Endothelial cell of umbilical vein (primary cell): ENCODE results near the gene GADD45A.

ENCODE experiments used
- FOS ChIP-seq: IDR thresholded peaks from 2 replicates; pipeline ENCODE4 v1.6.1; 2011; ENCODE audit warnings: mild to moderate bottlenecking, low read length, moderate library complexity, borderline replicate concordance; ENCODE audit not compliant: insufficient read depth
- JUN ChIP-seq: IDR thresholded peaks from 2 replicates; pipeline ENCODE4 v1.6.1; 2011; ENCODE audit warnings: borderline replicate concordance, low read depth; ENCODE audit not compliant: insufficient read length, insufficient read depth
- MYC ChIP-seq: IDR thresholded peaks from one replicate; pipeline ENCODE4 v1.6.1; 2011; ENCODE audit warnings: mild to moderate bottlenecking, low read depth, low read length
- POLR2A ChIP-seq: IDR thresholded peaks from 2 replicates; pipeline ENCODE4 v1.6.1; 2012; ENCODE audit warnings: low read depth, mild to moderate bottlenecking, control low read depth, low read length
- POLR2AphosphoS5 ChIP-seq: IDR thresholded peaks from 2 replicates; pipeline ENCODE4 v1.6.1; 2012; ENCODE audit warnings: low read depth, mild to moderate bottlenecking, control low read depth, low read length, moderate library complexity; ENCODE audit not compliant: insufficient read depth
- TF ChIP-seq, protein P1 (sequence below), 2 donors: IDR thresholded peaks; 1 replicate in 1 of 2; 2 replicates in 1 of 2; pipeline ENCODE4 v1.5.1; 2011; ENCODE audit warnings: low read length in 2 of 2, mild to moderate bottlenecking in 2 of 2, moderate library complexity in 2 of 2, control low read depth in 1 of 2, inconsistent platforms in 1 of 2, low read depth in 1 of 2; ENCODE audit not compliant: insufficient read depth in 1 of 2; ENCODE audit errors: extremely low read depth in 1 of 2
- TF ChIP-seq, protein P2 (sequence below): IDR thresholded peaks from 2 replicates; pipeline ENCODE4 v1.6.1; 2011; ENCODE audit not compliant: insufficient read depth, insufficient read length

- TF ChIP-seq POLR2A (no peak), JUN (no peak), FOS (no peak), POLR2AphosphoS5 (no peak), MYC (no peak)
- TF ChIP-seq, protein P1, sequence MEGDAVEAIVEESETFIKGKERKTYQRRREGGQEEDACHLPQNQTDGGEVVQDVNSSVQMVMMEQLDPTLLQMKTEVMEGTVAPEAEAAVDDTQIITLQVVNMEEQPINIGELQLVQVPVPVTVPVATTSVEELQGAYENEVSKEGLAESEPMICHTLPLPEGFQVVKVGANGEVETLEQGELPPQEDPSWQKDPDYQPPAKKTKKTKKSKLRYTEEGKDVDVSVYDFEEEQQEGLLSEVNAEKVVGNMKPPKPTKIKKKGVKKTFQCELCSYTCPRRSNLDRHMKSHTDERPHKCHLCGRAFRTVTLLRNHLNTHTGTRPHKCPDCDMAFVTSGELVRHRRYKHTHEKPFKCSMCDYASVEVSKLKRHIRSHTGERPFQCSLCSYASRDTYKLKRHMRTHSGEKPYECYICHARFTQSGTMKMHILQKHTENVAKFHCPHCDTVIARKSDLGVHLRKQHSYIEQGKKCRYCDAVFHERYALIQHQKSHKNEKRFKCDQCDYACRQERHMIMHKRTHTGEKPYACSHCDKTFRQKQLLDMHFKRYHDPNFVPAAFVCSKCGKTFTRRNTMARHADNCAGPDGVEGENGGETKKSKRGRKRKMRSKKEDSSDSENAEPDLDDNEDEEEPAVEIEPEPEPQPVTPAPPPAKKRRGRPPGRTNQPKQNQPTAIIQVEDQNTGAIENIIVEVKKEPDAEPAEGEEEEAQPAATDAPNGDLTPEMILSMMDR (IDR thresholded peaks at IDR 0.05; ENCODE audit: extremely low read depth in 1 of 2, insufficient read depth in 1 of 2, low read depth in 1 of 2, low read length in 2 of 2): no peak
- TF ChIP-seq, protein P2, sequence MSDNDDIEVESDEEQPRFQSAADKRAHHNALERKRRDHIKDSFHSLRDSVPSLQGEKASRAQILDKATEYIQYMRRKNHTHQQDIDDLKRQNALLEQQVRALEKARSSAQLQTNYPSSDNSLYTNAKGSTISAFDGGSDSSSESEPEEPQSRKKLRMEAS: no peak
Measured at GRCh38 chr1:67700220-67700619, 15.2 kb downstream of the GADD45A start.
